A549 (cell line): Measurements from ENCODE around the gene MED9.

Experiments
- CHD4 ChIP-seq: fragments of 200-600 bp; sonication (generic); IDR thresholded peaks from 2 replicates; pipeline ENCODE4 v1.6.1; 2016; ENCODE audit warnings: antibody characterized with exemption, mild to moderate bottlenecking, borderline replicate concordance
- EP300 ChIP-seq, 2 experiments: fragments of >200 bp; sonication (Bioruptor Twin); formaldehyde crosslinking; IDR thresholded peaks; 2 replicates in 1 of 2; 3 replicates in 1 of 2; pipeline ENCODE4 v1.6.1; 2016 to 2017
- KDM5A ChIP-seq: fragments of 200-600 bp; sonication (generic); IDR thresholded peaks from 2 replicates; pipeline ENCODE4 v1.6.1; 2016; ENCODE audit warnings: antibody characterized with exemption, mild to moderate bottlenecking
- TF ChIP-seq, protein P1 (sequence below): fragments of >200 bp; sonication (Bioruptor Twin); formaldehyde crosslinking; IDR thresholded peaks from 3 replicates; pipeline ENCODE4 v1.5.1; 2016
- TF ChIP-seq, protein P2 (sequence below): fragments of >200 bp; sonication (Bioruptor Twin); formaldehyde crosslinking; IDR thresholded peaks from 3 replicates; pipeline ENCODE4 v1.6.1; 2016

DNA sequence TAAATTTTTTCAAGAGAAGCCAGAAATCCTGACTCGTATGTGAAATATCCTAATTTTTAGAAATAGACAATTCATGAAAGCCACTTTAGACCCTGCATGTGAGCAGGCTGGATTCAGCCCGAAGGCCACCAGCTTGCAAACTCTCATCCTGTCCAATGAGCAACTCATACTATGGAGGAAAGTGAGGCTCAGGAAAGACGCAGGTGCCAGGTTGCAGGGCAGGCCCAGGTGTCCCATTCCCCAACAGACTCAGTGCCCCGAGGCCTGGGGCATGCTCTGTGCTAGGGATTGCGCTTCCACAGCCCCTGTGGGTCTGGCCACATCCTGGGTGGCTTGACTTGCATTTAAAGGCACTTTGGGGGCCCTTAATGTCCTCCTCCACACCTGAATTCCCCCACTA is 36.1 kb downstream of the MED9 start:
- TF ChIP-seq EP300 (IDR thresholded peaks at IDR 0.05) = no peak
- TF ChIP-seq, protein P1, sequence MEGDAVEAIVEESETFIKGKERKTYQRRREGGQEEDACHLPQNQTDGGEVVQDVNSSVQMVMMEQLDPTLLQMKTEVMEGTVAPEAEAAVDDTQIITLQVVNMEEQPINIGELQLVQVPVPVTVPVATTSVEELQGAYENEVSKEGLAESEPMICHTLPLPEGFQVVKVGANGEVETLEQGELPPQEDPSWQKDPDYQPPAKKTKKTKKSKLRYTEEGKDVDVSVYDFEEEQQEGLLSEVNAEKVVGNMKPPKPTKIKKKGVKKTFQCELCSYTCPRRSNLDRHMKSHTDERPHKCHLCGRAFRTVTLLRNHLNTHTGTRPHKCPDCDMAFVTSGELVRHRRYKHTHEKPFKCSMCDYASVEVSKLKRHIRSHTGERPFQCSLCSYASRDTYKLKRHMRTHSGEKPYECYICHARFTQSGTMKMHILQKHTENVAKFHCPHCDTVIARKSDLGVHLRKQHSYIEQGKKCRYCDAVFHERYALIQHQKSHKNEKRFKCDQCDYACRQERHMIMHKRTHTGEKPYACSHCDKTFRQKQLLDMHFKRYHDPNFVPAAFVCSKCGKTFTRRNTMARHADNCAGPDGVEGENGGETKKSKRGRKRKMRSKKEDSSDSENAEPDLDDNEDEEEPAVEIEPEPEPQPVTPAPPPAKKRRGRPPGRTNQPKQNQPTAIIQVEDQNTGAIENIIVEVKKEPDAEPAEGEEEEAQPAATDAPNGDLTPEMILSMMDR = no peak
- TF ChIP-seq KDM5A = no peak
- TF ChIP-seq, protein P2, sequence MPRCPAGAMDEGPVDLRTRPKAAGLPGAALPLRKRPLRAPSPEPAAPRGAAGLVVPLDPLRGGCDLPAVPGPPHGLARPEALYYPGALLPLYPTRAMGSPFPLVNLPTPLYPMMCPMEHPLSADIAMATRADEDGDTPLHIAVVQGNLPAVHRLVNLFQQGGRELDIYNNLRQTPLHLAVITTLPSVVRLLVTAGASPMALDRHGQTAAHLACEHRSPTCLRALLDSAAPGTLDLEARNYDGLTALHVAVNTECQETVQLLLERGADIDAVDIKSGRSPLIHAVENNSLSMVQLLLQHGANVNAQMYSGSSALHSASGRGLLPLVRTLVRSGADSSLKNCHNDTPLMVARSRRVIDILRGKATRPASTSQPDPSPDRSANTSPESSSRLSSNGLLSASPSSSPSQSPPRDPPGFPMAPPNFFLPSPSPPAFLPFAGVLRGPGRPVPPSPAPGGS = no peak
- TF ChIP-seq CHD4 = no peak
